Measurements from ENCODE around the gene SLC25A53.

Gene SLC25A53

GRCh38 chrX:104156630-104157529 lies at the start of gene SLC25A53:
Gene SLC25A53 (minus strand): TSS chrX:104157009. CDS start chrX:104105257, 51,752 bp downstream.
- peak; percentile 82 for DNase-seq (ENCODE audit: low spot score)

- DNase-seq (ENCODE audit: low spot score) = no peak
These were observed 48.7 kb upstream of the SLC25A53 start for GRCh38 chrX:104205548-104205947.

- peak; percentile 12 for DNase-seq (ENCODE audit: low spot score)
These were observed 38.8 kb upstream of the SLC25A53 start for GRCh38 chrX:104195489-104196084.

GRCh38 chrX:104195013-104195412 lies 38.2 kb upstream of the SLC25A53 start:
- DNase-seq (ENCODE audit: low spot score) = no peak

GRCh38 chrX:104193485-104193884 lies 36.7 kb upstream of the SLC25A53 start:
- DNase-seq (ENCODE audit: low spot score) = no peak

- no peak for DNase-seq (ENCODE audit: low spot score)
These were observed 33.0 kb upstream of the SLC25A53 start for GRCh38 chrX:104189837-104190236.

- DNase-seq (ENCODE audit: low spot score) = no peak
These were observed 31.1 kb upstream of the SLC25A53 start for GRCh38 chrX:104187931-104188330.

- no peak for DNase-seq (ENCODE audit: low spot score)
These were observed 26.9 kb upstream of the SLC25A53 start for GRCh38 chrX:104183685-104184084.

GRCh38 chrX:104173841-104174240 lies 17.0 kb upstream of the SLC25A53 start:
- DNase-seq (ENCODE audit: low spot score) = no peak

GRCh38 chrX:104172788-104173187 lies 16.0 kb upstream of the SLC25A53 start:
- DNase-seq (ENCODE audit: low spot score) = no peak

- DNase-seq (ENCODE audit: low spot score) = no peak
These were observed 15.3 kb upstream of the SLC25A53 start for GRCh38 chrX:104172121-104172520.

GRCh38 chrX:104168127-104168526 lies 11.3 kb upstream of the SLC25A53 start:
- DNase-seq (ENCODE audit: low spot score) = no peak

- DNase-seq (ENCODE audit: low spot score) = no peak
These were observed 10.1 kb upstream of the SLC25A53 start for GRCh38 chrX:104166735-104167436.

- DNase-seq (ENCODE audit: low spot score) = peak; percentile 81
These were observed 9.3 kb upstream of the SLC25A53 start, which contains the start of gene FAM199X for GRCh38 chrX:104165894-104166734. Gene FAM199X (plus strand): TSS chrX:104166453. CDS start chrX:104166786, 333 bp downstream.

- DNase-seq (ENCODE audit: low spot score) = no peak
These were observed 5.8 kb downstream of the SLC25A53 start for GRCh38 chrX:104151037-104151436.

GRCh38 chrX:104141087-104141760 lies 15.6 kb downstream of the SLC25A53 start:
- no peak for DNase-seq (ENCODE audit: low spot score)

- DNase-seq (ENCODE audit: low spot score) = no peak
These were observed 19.3 kb downstream of the SLC25A53 start for GRCh38 chrX:104137496-104137895.

GRCh38 chrX:104136241-104137019 lies 20.4 kb downstream of the SLC25A53 start:
- peak; percentile 77 for DNase-seq (ENCODE audit: low spot score)

GRCh38 chrX:104135677-104136076 lies 21.1 kb downstream of the SLC25A53 start:
- no peak for DNase-seq (ENCODE audit: low spot score)

GRCh38 chrX:104134583-104135261 lies 22.1 kb downstream of the SLC25A53 start:
- no peak for DNase-seq (ENCODE audit: low spot score)

Measured in globus pallidus (tissue), 1 donor.